T-cell (primary cell): Measurements from ENCODE around the gene DMRTB1. TPM values are rescaled to one million over a fixed set of nuclear protein-coding genes. Genes with fewer than 3 reads are reported as not detected.

Experiments
- ATAC-seq, 4 experiments: fragments of 200-7000 bp in 3 of 4; fragments of 150-1000 bp in 1 of 4; cut with Tn5 transposase; replicated peaks in 1 of 4; 1 replicate in 3 of 4; 2 replicates in 1 of 4; pipeline ENCODE4 v1.10.0; 2021; ENCODE audit warnings: moderate library complexity in 3 of 4, mild to moderate bottlenecking in 2 of 4, moderate number of reproducible peaks in 1 of 4
- CTCF ChIA-PET, 2 donors: fragments of 300-600 bp; sonication (Branson Sonifier 250); formaldehyde crosslinking; loops; one replicate each; lab custom pipeline; 2022; ENCODE audit warnings: antibody characterized with exemption in 2 of 2; lab: Charles Lee
- POLR2A ChIA-PET, 2 donors: fragments of 300-600 bp; sonication (Branson Sonifier 250); formaldehyde crosslinking; loops; one replicate each; lab custom pipeline; 2022; ENCODE audit warnings: antibody characterized with exemption in 2 of 2; lab: Charles Lee
- DNase-seq, 35 experiments: peaks; one replicate each; pipeline versions ENCODE4 v3.0.0 to v3.0.0-alpha.2; 2013 to 2023
- H3K27ac ChIP-seq: one replicate; pipeline ENCODE4 v1.5.1; 2013; ENCODE audit warnings: low read length
- H3K27me3 ChIP-seq, 2 experiments: replicated peaks in 1 of 2; 1 replicate in 1 of 2; 2 replicates in 1 of 2; pipeline versions ENCODE4 v1.6.1 to v1.7.0; 2013; ENCODE audit warnings: low read length in 1 of 2, mixed read lengths in 1 of 2; ENCODE audit not compliant: control insufficient read depth in 2 of 2, insufficient read depth in 2 of 2; ENCODE audit errors: extremely low read depth in 1 of 2
- H3K36me3 ChIP-seq, 2 donors: 1 replicate in 1 of 2; 2 replicates in 1 of 2; pipeline versions ENCODE4 v1.6.1 to v1.7.0; 2013; ENCODE audit warnings: low read length in 1 of 2; ENCODE audit not compliant: control insufficient read depth in 2 of 2, insufficient read depth in 1 of 2; ENCODE audit errors: extremely low read depth in 1 of 2
- H3K4me1 ChIP-seq, 2 experiments: 1 replicate in 1 of 2; 2 replicates in 1 of 2; pipeline versions ENCODE4 v1.6.1 to v1.7.0; 2013; ENCODE audit warnings: low read length in 2 of 2, mixed read lengths in 1 of 2; ENCODE audit not compliant: insufficient read depth in 2 of 2, control insufficient read depth in 1 of 2; ENCODE audit errors: extremely low read depth in 1 of 2
- H3K4me3 ChIP-seq, 2 donors: 1 replicate in 1 of 2; 2 replicates in 1 of 2; pipeline versions ENCODE4 v1.5.1 to v1.7.0; 2013; ENCODE audit warnings: mild to moderate bottlenecking in 2 of 2, low read length in 1 of 2, moderate library complexity in 1 of 2; ENCODE audit not compliant: control insufficient read depth in 1 of 2; ENCODE audit errors: extremely low read depth in 1 of 2
- H3K9me3 ChIP-seq: 2 replicates; pipeline ENCODE4 v1.7.0; 2013
- H3K27ac Mint-ChIP-seq, 2 donors: one replicate each; pipeline ENCODE4 v1.8.0; 2020 to 2021; ENCODE audit warnings: mild to moderate bottlenecking in 2 of 2, mixed read lengths in 2 of 2
- H3K27me3 Mint-ChIP-seq, 2 donors: one replicate each; pipeline ENCODE4 v1.8.0; 2021 to 2022; ENCODE audit warnings: mixed read lengths in 2 of 2
- H3K36me3 Mint-ChIP-seq: one replicate; pipeline ENCODE4 v1.8.0; 2021; ENCODE audit warnings: mixed read lengths
- H3K4me1 Mint-ChIP-seq, 3 donors: one replicate each; pipeline ENCODE4 v1.8.0; 2020 to 2022; ENCODE audit warnings: mixed read lengths in 3 of 3, mild to moderate bottlenecking in 1 of 3
- H3K4me3 Mint-ChIP-seq, 3 donors: one replicate each; pipeline ENCODE4 v1.8.0; 2020 to 2022; ENCODE audit warnings: mild to moderate bottlenecking in 3 of 3, mixed read lengths in 3 of 3, moderate library complexity in 3 of 3
- H3K9me3 Mint-ChIP-seq, 3 donors: one replicate each; pipeline ENCODE4 v1.8.0; 2020 to 2022; ENCODE audit warnings: mixed read lengths in 3 of 3
- WGBS: methylation state at CpG from one replicate; pipeline ENCODE4 v1.1.5; 2013; ENCODE audit warnings: missing lambda C conversion rate; ENCODE audit not compliant: insufficient coverage; 5-methylcytosine and 5-hydroxymethylcytosine counted together
- total RNA-seq, 35 experiments: library from RNA in 6 of 35; stranded (reverse) in 6 of 35; fragments of 120-200 nt in 1 of 35; gene quantifications; one replicate each; pipeline versions ENCODE4 v1.2.1 to v1.2.4 and lab custom pipeline; 2013 to 2026

The DMRTB1 gene
- total RNA-seq, 5 donors from 2014 or later (not counting 1 experiment from before 2014, with no cell fraction given) = not detected

DNA sequence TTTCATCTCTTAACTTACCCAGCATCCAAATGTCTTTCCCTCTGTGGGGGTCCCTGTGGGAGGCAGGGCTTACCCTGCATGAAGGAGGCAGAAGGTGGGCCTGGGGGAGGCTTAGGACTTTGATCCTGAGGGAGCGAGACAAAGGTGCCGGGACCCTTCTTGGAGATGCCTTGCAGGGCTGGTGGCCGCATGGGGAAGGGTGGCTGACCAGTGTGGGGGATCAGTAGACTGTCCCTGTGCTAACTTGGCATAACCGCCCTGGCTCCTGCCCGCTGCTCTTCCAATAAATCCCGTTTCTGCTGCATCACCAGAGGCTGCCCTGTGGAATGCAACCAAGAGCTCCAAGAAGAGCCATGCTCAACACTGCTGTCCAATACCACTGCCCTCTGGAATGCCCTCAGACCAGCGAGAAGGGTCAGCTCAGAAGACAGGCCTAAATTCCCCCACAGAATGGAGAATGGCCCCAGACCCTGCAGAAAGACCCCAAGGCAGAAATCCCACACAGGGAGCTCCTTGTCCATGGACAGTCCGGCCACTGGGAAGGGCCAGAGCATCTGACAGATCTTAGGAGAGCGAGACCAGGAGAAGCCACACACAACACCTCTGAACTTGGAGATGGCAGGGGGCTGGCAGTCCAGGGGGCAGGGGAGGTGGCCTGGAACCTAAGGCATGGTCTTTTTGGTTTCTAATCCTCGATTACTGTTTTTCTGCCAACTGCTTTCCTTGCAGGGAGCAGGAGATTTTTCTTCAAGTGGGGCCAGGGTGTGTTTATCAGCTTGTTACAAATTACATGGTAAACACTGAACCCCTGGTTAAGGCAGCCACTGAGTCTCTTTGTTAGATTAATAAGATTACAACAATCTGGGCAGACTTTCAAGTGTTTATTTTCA is 46.7 kb upstream of the DMRTB1 start:
- Mint-ChIP-seq H3K27ac (peak overlapping the region; percentile 99 to 100), H3K9me3 (no peaks in the 10 kb centered on the region), H3K27me3 (no peaks in the 10 kb centered on the region), H3K4me3 (peak overlapping the region; percentile 48 to 67 (median 61)), H3K4me1 (peaks cover 25 to 77% (median 73%) of the 10 kb centered on the region in 3 donors), H3K36me3 (no peaks in the 10 kb centered on the region)
- H3K36me3 ChIP-seq = no peaks in the 10 kb centered on the region
- no peaks in the 10 kb centered on the region for H3K27me3 ChIP-seq
- ATAC-seq = no peak
- peaks cover 3 to 81% of the 10 kb centered on the region in 2 experiments for H3K4me1 ChIP-seq
- ChIA-PET CTCF (interaction anchor here in 1 of 2 donors (1.1 kb wide), 1 partner anchor 20 kb away, joined by 3 read pairs; no protein-coding TSS in a partner anchor), POLR2A (no interaction called here)
- peak overlapping the region; percentile 97 for H3K27ac ChIP-seq
- no peak for DNase-seq
- 87% methylated on average over 9 of the region's 10 CpGs for WGBS
- no peaks in the 10 kb centered on the region for H3K9me3 ChIP-seq
- H3K4me3 ChIP-seq = no peak overlapping the region

- no peaks in the 10 kb centered on the region for H3K9me3 Mint-ChIP-seq
- peak overlapping the region; percentile 99 to 100 for H3K27ac Mint-ChIP-seq
- no peaks in the 10 kb centered on the region for H3K27me3 ChIP-seq
- peak; percentile 82 to 87 (median 84) for ATAC-seq
- WGBS = 21% methylated on average over 5 of the region's 8 CpGs
- ChIA-PET POLR2A (interaction anchor here in 1 of 2 donors (0.5 kb wide), 1 partner anchor 10 kb away, joined by 3 read pairs; no protein-coding TSS in a partner anchor), CTCF (interaction anchor here (1.0 to 1.1 kb wide), 2 partner anchors 16 to 21 kb away, joined by 3 read pairs; no protein-coding TSS in a partner anchor)
- peak overlapping the region; percentile 97 for H3K27ac ChIP-seq
- H3K4me1 Mint-ChIP-seq = peaks cover 25 to 78% (median 67%) of the 10 kb centered on the region in 3 donors
- no peaks in the 10 kb centered on the region for H3K36me3 Mint-ChIP-seq
- peaks cover 0 to 4% of the 10 kb centered on the region in 2 donors for H3K27me3 Mint-ChIP-seq
- peak in 31 of 35 experiments; percentile 8 to 74 (median 31) for DNase-seq
- no peaks in the 10 kb centered on the region for H3K36me3 ChIP-seq
- H3K4me3 ChIP-seq = no peak overlapping the region
- peak overlapping the region; percentile 48 to 67 (median 61) for H3K4me3 Mint-ChIP-seq
- no peaks in the 10 kb centered on the region for H3K9me3 ChIP-seq
- peaks cover 3 to 75% of the 10 kb centered on the region in 2 experiments for H3K4me1 ChIP-seq
Observed at GRCh38 chr1:53413175-53414001, 45.8 kb upstream of the DMRTB1 start.

DNA sequence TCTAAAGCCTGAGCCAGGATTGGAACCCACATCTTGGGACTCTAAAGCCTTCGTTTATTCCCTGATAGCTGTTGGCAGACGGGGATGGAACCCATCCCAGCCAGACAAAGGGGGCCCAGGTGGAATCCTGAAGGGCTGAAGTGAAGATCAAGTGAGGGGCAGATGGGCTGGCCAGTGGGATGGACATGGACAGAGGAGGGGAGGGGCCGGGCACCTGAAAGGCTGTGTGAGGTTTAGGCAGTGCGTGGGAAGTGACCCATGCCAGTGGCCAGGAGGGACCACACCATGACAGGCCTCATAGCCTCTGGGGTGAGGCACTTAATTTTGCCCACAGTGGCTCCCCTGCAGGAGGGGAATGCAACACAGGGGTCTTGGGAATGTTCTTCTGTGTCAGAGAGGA is 44.6 kb upstream of the DMRTB1 start:
- ChIA-PET POLR2A (no interaction called here), CTCF (no interaction called here)
- Histone ChIP-seq H3K4me1 (peaks cover 3 to 63% of the 10 kb centered on the region in 2 experiments), H3K36me3 (no peaks in the 10 kb centered on the region), H3K9me3 (no peaks in the 10 kb centered on the region), H3K27me3 (no peaks in the 10 kb centered on the region), H3K27ac (peak overlapping the region; percentile 97), H3K4me3 (no peak overlapping the region)
- DNase-seq (no peak), ATAC-seq (no peak)
- Mint-ChIP-seq H3K27ac (peak overlapping the region; percentile 99 to 100), H3K9me3 (no peaks in the 10 kb centered on the region), H3K27me3 (peaks cover 0 to 4% of the 10 kb centered on the region in 2 donors), H3K36me3 (no peaks in the 10 kb centered on the region), H3K4me1 (peaks cover 25 to 75% (median 65%) of the 10 kb centered on the region in 3 donors), H3K4me3 (no peak overlapping the region)
- 100% methylated on average over 3 of the region's 4 CpGs for WGBS

- Histone ChIP-seq H3K4me3 (no peak overlapping the region), H3K4me1 (peaks cover 3 to 55% of the 10 kb centered on the region in 2 experiments), H3K36me3 (no peaks in the 10 kb centered on the region), H3K9me3 (no peaks in the 10 kb centered on the region), H3K27ac (no peak overlapping the region), H3K27me3 (no peaks in the 10 kb centered on the region)
- Mint-ChIP-seq H3K9me3 (no peaks in the 10 kb centered on the region), H3K4me1 (peaks cover 25 to 69% (median 57%) of the 10 kb centered on the region in 3 donors), H3K36me3 (no peaks in the 10 kb centered on the region), H3K4me3 (no peak overlapping the region), H3K27me3 (peaks cover 0 to 4% of the 10 kb centered on the region in 2 donors), H3K27ac (peak overlapping the region; percentile 29 to 100)
- WGBS = 100% methylated on average over 2 of the region's 12 CpGs
- POLR2A ChIA-PET = no interaction called here
- DNase-seq (no peak), ATAC-seq (no peak)
- CTCF ChIA-PET = no interaction called here
Observed at GRCh38 chr1:53415432-53415831, 43.8 kb upstream of the DMRTB1 start.

DNA sequence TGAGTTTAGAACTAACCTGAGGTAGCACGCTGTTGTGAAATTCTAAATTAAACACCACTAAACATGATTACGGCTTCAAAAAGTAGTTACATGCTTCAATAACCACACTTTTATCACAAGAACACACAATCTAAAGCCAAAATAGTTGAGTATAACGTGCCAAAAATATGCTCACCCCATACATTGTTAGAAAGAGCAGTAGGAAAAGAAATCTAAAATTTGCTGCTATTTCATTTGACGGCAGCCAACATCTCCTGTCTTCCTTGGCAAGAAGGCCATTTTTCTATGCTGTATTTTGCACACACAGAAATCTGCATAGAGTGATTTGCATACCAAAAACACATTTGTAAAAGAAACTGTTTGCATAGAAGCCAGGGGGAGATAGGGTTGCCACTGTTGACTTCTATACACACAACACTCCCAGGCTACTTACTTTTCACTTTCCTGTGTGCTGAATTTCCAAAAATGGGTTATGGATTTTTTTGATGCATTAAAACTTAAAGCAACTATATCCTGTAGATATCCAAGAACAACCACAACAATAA is 42.9 kb upstream of the DMRTB1 start:
- ATAC-seq = no peak
- ChIA-PET CTCF (no interaction called here), POLR2A (no interaction called here)
- Histone ChIP-seq H3K27me3 (no peaks in the 10 kb centered on the region), H3K4me1 (peaks cover 3 to 46% of the 10 kb centered on the region in 2 experiments), H3K9me3 (no peaks in the 10 kb centered on the region), H3K4me3 (no peak overlapping the region), H3K36me3 (no peaks in the 10 kb centered on the region), H3K27ac (no peak overlapping the region)
- H3K4me1 Mint-ChIP-seq = peaks cover 25 to 60% (median 48%) of the 10 kb centered on the region in 3 donors
- peaks cover 0 to 4% of the 10 kb centered on the region in 2 donors for H3K27me3 Mint-ChIP-seq
- H3K27ac Mint-ChIP-seq = peak overlapping the region in 1 of 2 donors; percentile 61
- no peak overlapping the region for H3K4me3 Mint-ChIP-seq
- 100% methylated on average over 1 of the region's 4 CpGs for WGBS
- peaks cover 2 to 5% (median 3%) of the 10 kb centered on the region in 3 donors for H3K9me3 Mint-ChIP-seq
- DNase-seq = no peak
- no peaks in the 10 kb centered on the region for H3K36me3 Mint-ChIP-seq
